ENCODE data around the gene MYOM3. TPM values are rescaled to one million over a fixed set of nuclear protein-coding genes. Genes with fewer than 3 reads are reported as not detected.

Gene MYOM3
- polyA plus RNA-seq (2013, experiment 1 of 2; ENCODE audit: insufficient read length) = 1.5 TPM
- 0.89 TPM for polyA plus RNA-seq (2013, experiment 2 of 2; ENCODE audit: insufficient read length)

- DNase-seq = peak; percentile 70
Observed at GRCh38 chr1:24111996-24112779, at the start of gene MYOM3. Gene MYOM3, minus strand, starts transcription at chr1:24112135. Its CDS starts 3,499 bp downstream, at chr1:24108636.

GRCh38 chr1:24161270-24161669, 49.3 kb upstream of the MYOM3 start:
- no peak for DNase-seq

DNA sequence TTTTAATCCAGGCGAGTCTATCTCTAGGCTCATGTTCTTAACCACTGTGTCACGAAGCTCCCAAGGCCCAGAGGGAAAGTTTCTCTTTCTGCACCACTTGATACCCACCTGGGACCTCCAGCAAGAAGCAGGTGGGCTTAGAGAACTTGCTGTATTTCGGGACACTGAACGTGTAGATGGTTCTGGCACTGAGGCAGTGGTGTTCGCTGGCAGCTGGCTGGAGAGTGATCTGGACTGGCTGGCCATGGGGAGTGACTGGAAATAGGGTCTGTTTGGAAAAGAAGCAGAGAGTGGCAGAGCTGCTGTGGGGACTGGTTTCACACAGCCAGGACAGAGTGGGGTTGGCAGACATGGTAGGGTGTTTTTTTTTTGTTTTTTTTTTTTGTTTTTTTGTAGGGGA, 47.4 kb upstream of the MYOM3 start:
- DNase-seq = no peak

GRCh38 chr1:24157918-24158481, 46.1 kb upstream of the MYOM3 start:
- DNase-seq = no peak

GRCh38 chr1:24156542-24157260, 44.8 kb upstream of the MYOM3 start:
- DNase-seq = no peak

- DNase-seq = no peak
Observed at GRCh38 chr1:24155011-24155782, 43.3 kb upstream of the MYOM3 start.

GRCh38 chr1:24154215-24154614, 42.3 kb upstream of the MYOM3 start:
- no peak for DNase-seq

- no peak for DNase-seq
Observed at GRCh38 chr1:24152631-24153494, 40.9 kb upstream of the MYOM3 start.

- no peak for DNase-seq
Observed at GRCh38 chr1:24151175-24151533, 39.2 kb upstream of the MYOM3 start.

GRCh38 chr1:24150234-24151174, 38.6 kb upstream of the MYOM3 start:
- peak; percentile 62 for DNase-seq

DNA sequence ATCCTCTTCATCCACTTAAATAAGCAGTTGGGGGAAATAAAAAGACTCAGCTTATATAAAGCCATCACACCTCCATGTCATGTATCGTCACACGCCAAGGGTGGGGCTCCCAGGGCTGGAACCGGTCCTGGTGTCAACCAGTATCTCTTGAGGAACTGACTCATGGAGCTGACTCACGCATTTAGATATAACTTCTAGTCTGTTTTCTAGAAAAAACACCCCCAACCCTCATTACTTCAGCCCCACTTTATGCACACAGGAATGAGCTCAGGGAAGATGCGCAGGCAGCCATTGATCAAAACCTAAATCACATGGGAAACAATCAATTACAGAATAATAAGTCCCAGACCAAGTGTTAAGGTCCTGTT, 37.9 kb upstream of the MYOM3 start:
- DNase-seq = peak; percentile 23

- DNase-seq = no peak
Observed at GRCh38 chr1:24147816-24148215, 35.9 kb upstream of the MYOM3 start.

- no peak for DNase-seq
Observed at GRCh38 chr1:24147194-24147593, 35.3 kb upstream of the MYOM3 start.

- DNase-seq = no peak
Observed at GRCh38 chr1:24142546-24143534, 30.9 kb upstream of the MYOM3 start, which contains the start of gene IL22RA1. Gene IL22RA1, minus strand, starts transcription at chr1:24143140. Its CDS starts 58 bp downstream, at chr1:24143082.

GRCh38 chr1:24141311-24141997, 29.5 kb upstream of the MYOM3 start:
- DNase-seq = no peak

- DNase-seq = no peak
Observed at GRCh38 chr1:24140741-24141181, 28.8 kb upstream of the MYOM3 start.

GRCh38 chr1:24139841-24140425, 28.0 kb upstream of the MYOM3 start:
- no peak for DNase-seq

DNA sequence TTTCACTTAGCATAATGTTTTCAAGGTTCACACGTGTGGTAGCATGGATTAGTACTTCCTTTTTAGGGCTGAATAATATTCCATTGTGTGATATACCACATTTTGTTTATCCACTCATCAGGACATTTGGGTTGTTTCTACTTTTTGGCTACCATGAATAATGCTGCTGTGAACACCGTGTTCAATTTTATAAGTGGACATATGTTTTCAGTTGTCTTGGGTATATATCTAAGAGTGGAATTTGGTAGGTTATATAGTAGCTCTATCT, 27.2 kb upstream of the MYOM3 start:
- DNase-seq = no peak
